Endothelial cell of umbilical vein (primary cell): ENCODE results near the gene XXYLT1. TPM values are rescaled to one million over a fixed set of nuclear protein-coding genes. Genes with fewer than 3 reads are reported as not detected.

Source experiments
- BruUV-seq: library from RNA; stranded (reverse); fragments of 400-500 nt; replicated peaks from 2 replicates; lab custom pipeline; 2021; lab: Mats Ljungman, UMichigan
- CTCF ChIA-PET: fragments of 300-600, 350-600 bp; sonication (Branson Sonifier 250); formaldehyde crosslinking; loops from one replicate; lab custom pipeline; 2021; ENCODE audit warnings: antibody characterized with exemption, inconsistent platforms; lab: Charles Lee
- POLR2A ChIA-PET: fragments of 300-600, 350-600 bp; sonication (Branson Sonifier 250); formaldehyde crosslinking; loops from one replicate; lab custom pipeline; 2021; ENCODE audit warnings: antibody characterized with exemption, inconsistent platforms; lab: Charles Lee
- DNase-seq: peaks from one replicate; pipeline ENCODE4 v3.0.0-alpha.2; 2011; ENCODE audit warnings: low read depth, low spot score
- FAIRE-seq: peaks from 2 replicates; lab custom pipeline; 2011; peaks lifted over from hg19 to GRCh38; lab: Jason Lieb, UNC
- H2AFZ ChIP-seq: 2 replicates; pipeline ENCODE4 v1.6.0; 2012; ENCODE audit warnings: low read depth, low read length, control low read depth, inconsistent platforms
- H3K27ac ChIP-seq: 2 replicates; pipeline ENCODE4 v1.5.1; 2011; ENCODE audit warnings: low read depth, mild to moderate bottlenecking, control low read depth, low read length, moderate library complexity; ENCODE audit not compliant: insufficient read depth
- H3K27me3 ChIP-seq, 2 experiments: 2 replicates each; pipeline versions ENCODE4 v1.6.0 to v1.6.1; 2011; ENCODE audit warnings: low read length in 2 of 2, mixed read lengths in 1 of 2; ENCODE audit not compliant: control insufficient read depth in 2 of 2, insufficient read depth in 2 of 2
- H3K36me3 ChIP-seq, 2 experiments: 2 replicates in 1 of 2; 3 replicates in 1 of 2; pipeline ENCODE4 v1.5.1; 2011; ENCODE audit warnings: low read length in 2 of 2, mild to moderate bottlenecking in 1 of 2, moderate library complexity in 1 of 2; ENCODE audit not compliant: control insufficient read depth in 2 of 2, insufficient read depth in 2 of 2; ENCODE audit errors: extremely low read depth in 1 of 2
- H3K4me1 ChIP-seq: 3 replicates; pipeline ENCODE4 v1.5.1; 2011; ENCODE audit warnings: mild to moderate bottlenecking, low read length; ENCODE audit not compliant: control insufficient read depth, insufficient read depth; ENCODE audit errors: extremely low read depth
- H3K4me2 ChIP-seq: 2 replicates; pipeline ENCODE4 v1.6.1; 2011; ENCODE audit warnings: low read length, control low read depth, mixed read lengths; ENCODE audit not compliant: insufficient read depth
- H3K4me3 ChIP-seq, 3 experiments: fragments of 200-600 bp in 1 of 3; sonication (generic), shearing (Covaris generic) in 1 of 3; replicated peaks in 1 of 3; 2 replicates each; pipeline ENCODE4 v1.5.1; 2011 to 2016; ENCODE audit warnings: control low read depth in 3 of 3, low read length in 3 of 3, mild to moderate bottlenecking in 2 of 3, inconsistent platforms in 1 of 3, low read depth in 1 of 3, moderate library complexity in 1 of 3; ENCODE audit not compliant: insufficient read depth in 1 of 3
- H3K79me2 ChIP-seq: 2 replicates; pipeline ENCODE4 v1.6.0; 2012; ENCODE audit warnings: low read length, inconsistent platforms; ENCODE audit not compliant: control insufficient read depth, insufficient read depth
- H3K9ac ChIP-seq: replicated peaks from 2 replicates; pipeline ENCODE3; 2011; ENCODE audit warnings: low read length, control low read depth; ENCODE audit not compliant: insufficient read depth; ENCODE audit errors: extremely low read depth
- H3K9me1 ChIP-seq: replicated peaks from 3 replicates; pipeline ENCODE4 v1.6.0; 2011; ENCODE audit warnings: mild to moderate bottlenecking, low read length; ENCODE audit not compliant: control insufficient read depth, insufficient read depth; ENCODE audit errors: extremely low read depth
- H3K9me3 ChIP-seq: replicated peaks from 2 replicates; pipeline ENCODE4 v1.5.1; 2012; ENCODE audit warnings: low read length, inconsistent platforms; ENCODE audit not compliant: control insufficient read depth, insufficient read depth
- H4K20me1 ChIP-seq: replicated peaks from 2 replicates; pipeline ENCODE3; 2011; ENCODE audit warnings: mild to moderate bottlenecking, low read length; ENCODE audit not compliant: control insufficient read depth, insufficient read depth; ENCODE audit errors: extremely low read depth
- CTCF ChIP-seq, 2 donors: IDR thresholded peaks; 1 replicate in 1 of 2; 2 replicates in 1 of 2; pipeline ENCODE4 v1.5.1; 2011; ENCODE audit warnings: low read length in 2 of 2, mild to moderate bottlenecking in 2 of 2, moderate library complexity in 2 of 2, control low read depth in 1 of 2, inconsistent platforms in 1 of 2, low read depth in 1 of 2; ENCODE audit not compliant: insufficient read depth in 1 of 2; ENCODE audit errors: extremely low read depth in 1 of 2
- EZH2 ChIP-seq: IDR thresholded peaks from 2 replicates; pipeline ENCODE4 v1.6.1; 2012; ENCODE audit warnings: borderline replicate concordance, low read depth, mild to moderate bottlenecking, moderate library complexity, low read length, inconsistent platforms; ENCODE audit not compliant: severe bottlenecking
- FOS ChIP-seq: IDR thresholded peaks from 2 replicates; pipeline ENCODE4 v1.6.1; 2011; ENCODE audit warnings: mild to moderate bottlenecking, low read length, moderate library complexity, borderline replicate concordance; ENCODE audit not compliant: insufficient read depth
- GATA2 ChIP-seq: IDR thresholded peaks from 2 replicates; pipeline ENCODE4 v1.7.0; 2011; ENCODE audit warnings: low read depth, mild to moderate bottlenecking, moderate library complexity, mixed read lengths, low read length; ENCODE audit not compliant: insufficient read length, insufficient read depth
- JUN ChIP-seq: IDR thresholded peaks from 2 replicates; pipeline ENCODE4 v1.6.1; 2011; ENCODE audit warnings: borderline replicate concordance, low read depth; ENCODE audit not compliant: insufficient read length, insufficient read depth
- MAX ChIP-seq: IDR thresholded peaks from 2 replicates; pipeline ENCODE4 v1.6.1; 2011; ENCODE audit not compliant: insufficient read depth, insufficient read length
- MYC ChIP-seq: IDR thresholded peaks from one replicate; pipeline ENCODE4 v1.6.1; 2011; ENCODE audit warnings: mild to moderate bottlenecking, low read depth, low read length
- POLR2A ChIP-seq: IDR thresholded peaks from 2 replicates; pipeline ENCODE4 v1.6.1; 2012; ENCODE audit warnings: low read depth, mild to moderate bottlenecking, control low read depth, low read length
- POLR2AphosphoS5 ChIP-seq: IDR thresholded peaks from 2 replicates; pipeline ENCODE4 v1.6.1; 2012; ENCODE audit warnings: low read depth, mild to moderate bottlenecking, control low read depth, low read length, moderate library complexity; ENCODE audit not compliant: insufficient read depth
- dilution Hi-C: fragments of 300-500 bp; cut with MboI; formaldehyde crosslinking; loops from one replicate; pipeline ENCODE4 v1.15.0; 2019; ENCODE audit warnings: low sequenced_read_pairs; ENCODE audit not compliant: extremely low pct_ligation_motif_present
- intact Hi-C: fragments of 100-400 bp; cut with micrococcal nuclease; formaldehyde crosslinking; loops from one replicate; pipeline ENCODE4 v1.10.0; 2022
- polyA plus RNA-seq, 4 experiments: library from polyadenylated mRNA; depleted of rRNA in 3 of 4; stranded (reverse) in 3 of 4; unstranded in 1 of 4; fragments of >200 nt; gene quantifications; 2 replicates each; pipeline versions ENCODE4 v1.2.1 to v1.2.3, GENCODE V29; 2011 to 2012; ENCODE audit warnings: missing spikeins in 1 of 4
- total RNA-seq: library from RNA; stranded (reverse); gene quantifications from 2 replicates; pipeline ENCODE4 v1.2.3, GENCODE V29; 2021

The XXYLT1 gene
- total and polyA plus RNA-seq, 2 donors (not counting 3 experiments of a cell fraction or from before 2014, with no cell fraction given) = 54.4 to 78.1 TPM

- Histone ChIP-seq H2AFZ (no peak overlapping the region), H3K79me2 (no peaks in the 10 kb centered on the region), H4K20me1 (no peaks in the 10 kb centered on the region), H3K9me3 (no peaks in the 10 kb centered on the region), H3K4me2 (no peak overlapping the region), H3K27ac (no peak overlapping the region), H3K36me3 (no peaks in the 10 kb centered on the region), H3K9ac (no peak overlapping the region), H3K9me1 (no peaks in the 10 kb centered on the region), H3K4me1 (peaks cover 3% of the 10 kb centered on the region), H3K4me3 (no peak overlapping the region), H3K27me3 (no peaks in the 10 kb centered on the region)
- intact Hi-C loops (no loop called here), dilution Hi-C loops (no loop called here)
- FAIRE-seq = no peak
- CTCF ChIA-PET = interaction anchor here (1.8 kb wide), 1 partner anchor 15 kb away, joined by 3 read pairs; no protein-coding TSS in a partner anchor
- no peak for TF ChIP-seq FOS
- no peak for TF ChIP-seq MAX
- TF ChIP-seq EZH2 = no peak
- no TSS peak for BruUV-seq
- no peak for DNase-seq
- POLR2A ChIA-PET = no interaction called here
These were observed 225.3 kb downstream of the XXYLT1 start for GRCh38 chr3:195045481-195046210.

- FAIRE-seq = no peak
- ChIA-PET POLR2A (no interaction called here), CTCF (no interaction called here)
- Histone ChIP-seq H3K79me2 (no peaks in the 10 kb centered on the region), H3K4me3 (no peak overlapping the region), H3K27me3 (no peaks in the 10 kb centered on the region), H3K36me3 (no peaks in the 10 kb centered on the region), H3K9me1 (no peaks in the 10 kb centered on the region), H3K9me3 (no peaks in the 10 kb centered on the region), H3K4me2 (no peak overlapping the region), H3K27ac (no peak overlapping the region), H3K4me1 (peaks cover 3% of the 10 kb centered on the region), H4K20me1 (no peaks in the 10 kb centered on the region), H3K9ac (no peak overlapping the region), H2AFZ (no peak overlapping the region)
- no peak for TF ChIP-seq GATA2
- no peak for TF ChIP-seq FOS
- no peak for TF ChIP-seq MYC
- TF ChIP-seq POLR2AphosphoS5 = no peak
- no peak for TF ChIP-seq MAX
- no peak for TF ChIP-seq JUN
- TF ChIP-seq EZH2 = no peak
- no peak for TF ChIP-seq POLR2A
- TF ChIP-seq CTCF (IDR thresholded peaks at IDR 0.05; ENCODE audit: extremely low read depth in 1 of 2, insufficient read depth in 1 of 2, low read depth in 1 of 2, low read length in 2 of 2) = no peak
- no TSS peak for BruUV-seq
- no peak for DNase-seq
- intact Hi-C loops (no loop called here), dilution Hi-C loops (no loop called here)
These were observed 226.5 kb downstream of the XXYLT1 start for GRCh38 chr3:195044411-195044810.
